CD4-positive, alpha-beta T cell treated with Interleukin-6 at 100 ng/mL for 8 hours (primary cell): Measurements from ENCODE around the gene SMIM11.
"Not testable (repeated sequence)": the region's sequence is repeated elsewhere in the genome, so short reads cannot be mapped to it uniquely, and the experiment has no call there.

Experiments
- DNase-seq: peaks from one replicate; pipeline ENCODE4 v3.0.0-alpha.2; 2020; ENCODE audit warnings: mixed read lengths, low spot score

SMIM11 gene

DNA sequence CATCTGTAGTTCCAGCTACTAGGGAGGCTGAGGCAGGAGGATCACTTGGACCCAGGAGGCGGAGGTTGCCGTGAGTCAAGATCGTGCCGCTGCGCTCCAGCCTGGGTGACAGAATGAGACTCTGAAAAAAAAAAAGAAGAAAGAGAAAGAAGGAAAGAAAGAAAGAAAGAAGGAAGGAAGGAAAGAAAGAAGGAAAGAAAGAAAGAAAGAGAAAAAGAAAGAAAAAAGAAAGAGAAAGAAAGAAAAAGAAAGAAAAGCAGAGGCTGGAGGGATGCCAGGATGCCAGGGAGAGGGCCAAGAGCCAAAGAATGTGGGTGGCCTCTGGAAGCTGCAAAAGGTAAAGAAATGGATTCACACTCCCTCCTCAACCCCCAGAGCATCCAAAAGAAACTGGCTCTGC lies 19.7 kb upstream of the SMIM11 start:
- DNase-seq = no peak

DNA sequence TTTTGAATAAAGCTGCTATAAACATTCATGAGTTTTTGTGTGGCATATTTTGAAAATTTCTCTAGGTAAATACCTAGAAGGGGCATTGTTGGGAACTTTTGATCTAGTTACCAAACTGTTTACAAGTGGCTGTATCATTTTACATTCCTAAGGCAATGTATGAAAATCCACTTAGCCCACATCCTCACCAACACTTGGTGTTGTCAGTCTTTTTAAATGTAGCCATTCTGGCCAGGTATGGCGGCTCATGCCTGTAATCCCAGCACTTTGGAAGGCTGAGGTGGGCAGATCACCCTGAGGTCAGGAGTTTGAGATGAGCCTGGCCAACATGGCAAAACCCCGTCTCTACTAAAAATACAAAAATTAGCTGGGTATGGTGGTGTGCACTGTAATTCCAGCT lies 17.4 kb upstream of the SMIM11 start:
- no peak for DNase-seq

DNA sequence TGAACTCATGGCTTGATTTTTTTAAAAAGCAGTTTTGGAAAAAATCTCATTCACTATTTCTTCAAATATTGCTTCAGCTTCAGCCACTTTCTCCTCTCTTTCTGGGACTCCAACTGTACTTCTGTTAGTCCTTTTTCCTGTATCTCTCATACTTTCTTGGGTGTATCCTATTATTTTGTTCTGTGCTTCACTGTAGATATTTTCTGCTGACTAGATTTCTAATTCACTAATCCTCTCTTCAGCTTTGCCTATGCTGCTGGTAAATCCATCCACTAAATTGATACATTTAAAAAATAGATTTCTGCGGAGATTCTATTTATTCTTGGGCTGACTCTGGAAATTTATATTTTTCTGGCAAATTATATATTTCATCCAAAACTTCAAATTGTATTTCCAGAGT lies 16.4 kb upstream of the SMIM11 start:
- DNase-seq = no peak

DNA sequence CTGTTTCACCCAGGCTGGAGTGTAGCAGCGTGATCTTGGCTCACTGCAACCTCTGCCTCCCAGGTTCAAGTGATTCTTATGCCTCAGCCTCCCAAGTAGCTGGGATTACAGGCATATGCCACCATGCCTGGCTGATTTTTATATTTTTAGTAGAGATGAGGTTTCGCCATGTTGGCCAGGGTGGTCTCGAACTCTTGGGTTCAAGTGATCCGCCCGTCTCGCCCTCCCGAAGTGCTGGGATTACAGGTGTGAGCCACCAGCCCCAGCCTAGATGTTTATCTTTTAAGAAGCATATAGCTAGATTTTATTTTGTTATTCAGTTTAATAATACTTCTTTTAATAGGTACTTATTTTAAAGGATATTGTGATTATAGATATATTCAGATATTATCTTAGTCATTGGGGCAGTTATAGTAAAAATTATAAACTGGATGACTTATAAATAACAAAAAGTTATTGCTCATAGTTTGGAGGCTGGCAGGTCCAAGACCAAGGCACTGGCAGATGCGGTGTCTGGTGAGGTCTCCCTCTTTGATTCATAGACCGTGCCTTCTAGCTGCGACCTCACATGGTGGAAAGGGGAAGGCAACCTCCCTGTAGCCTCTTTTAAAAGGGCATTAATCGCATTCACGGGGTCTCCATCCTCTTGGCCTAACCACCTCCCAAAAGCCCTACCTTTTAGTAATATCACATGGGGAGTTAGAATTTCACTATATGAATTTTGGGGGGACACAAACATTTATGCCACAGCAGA lies 14.6 kb upstream of the SMIM11 start:
- no peak for DNase-seq

DNA sequence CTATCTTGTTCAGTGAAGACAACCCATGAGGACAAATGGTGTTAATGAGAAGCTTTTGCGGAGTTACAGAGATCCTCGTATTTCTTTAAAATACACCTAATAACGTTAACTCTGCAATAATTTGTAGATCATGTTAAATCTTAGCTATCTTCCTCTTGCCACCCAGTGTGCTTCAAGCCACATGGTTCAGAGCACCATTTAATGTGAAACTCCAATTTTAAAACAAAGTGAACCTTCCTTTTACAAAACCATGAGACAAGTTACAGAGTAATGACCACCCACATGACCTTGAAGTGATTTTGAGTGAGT lies 13.2 kb upstream of the SMIM11 start:
- DNase-seq = no peak

DNA sequence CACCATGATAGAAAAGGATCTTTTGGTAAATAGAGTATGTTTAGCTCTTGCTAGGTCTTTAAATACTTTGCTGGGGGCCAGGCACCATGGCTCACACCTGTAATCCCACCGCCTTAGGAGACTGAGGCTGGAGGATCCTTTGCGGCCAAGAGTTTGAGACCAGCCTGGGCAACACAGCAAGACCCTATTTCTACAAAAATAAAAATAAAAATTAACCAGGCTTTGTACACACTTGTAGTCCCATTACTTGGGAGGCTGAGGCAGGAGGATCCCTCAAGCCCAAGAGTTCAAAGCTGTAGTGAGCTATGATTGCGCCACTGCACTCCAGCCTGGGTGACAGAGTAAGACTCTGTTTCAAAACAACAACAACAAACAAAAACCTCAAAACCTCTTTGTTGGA lies 12.6 kb upstream of the SMIM11 start:
- DNase-seq = no peak

DNA sequence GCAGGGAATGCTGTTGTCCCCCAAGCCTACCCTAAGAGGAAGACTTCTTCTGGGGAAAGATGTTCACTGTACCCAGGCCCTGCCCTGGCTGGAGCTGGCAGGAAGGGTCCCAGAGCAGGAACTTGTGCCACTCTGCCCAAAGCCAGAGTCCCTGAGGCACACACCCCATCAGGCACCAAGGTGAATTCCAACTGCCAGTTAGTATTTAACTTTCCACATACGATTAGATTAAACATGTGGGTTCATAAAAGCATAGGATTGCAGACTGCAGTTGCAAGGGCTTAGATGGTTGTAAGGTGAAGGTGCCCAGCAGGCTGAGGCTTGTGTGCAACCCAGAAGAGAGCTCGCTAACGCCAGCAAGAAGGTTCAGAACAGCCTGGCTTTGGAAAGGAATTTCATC lies 11.6 kb upstream of the SMIM11 start, which contains the start of gene KCNE2:
Gene KCNE2, plus strand, starts transcription at position 274 of the 400 bp plus-strand sequence. CDS start 6,473 bp downstream, outside the sequence.
- no peak for DNase-seq

DNA sequence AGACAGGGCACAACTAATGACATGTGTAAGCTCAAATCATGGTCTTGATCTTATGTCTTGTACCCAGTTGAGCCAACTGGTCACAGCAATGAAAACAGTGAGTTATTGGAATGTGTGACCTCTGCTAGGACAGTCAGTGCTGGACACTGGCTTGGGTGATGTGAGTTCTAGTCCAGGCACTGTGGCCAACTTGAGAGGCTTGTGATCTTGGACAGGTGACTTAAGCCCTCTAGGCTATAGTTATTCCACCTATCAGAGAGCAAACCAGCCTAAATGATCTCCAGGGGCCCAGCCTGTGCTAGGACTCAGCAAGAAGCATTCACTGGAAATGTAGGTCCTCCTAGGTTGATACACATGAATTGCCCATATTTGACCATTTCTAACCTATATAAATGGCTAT lies 10.4 kb upstream of the SMIM11 start:
- no peak for DNase-seq

DNA sequence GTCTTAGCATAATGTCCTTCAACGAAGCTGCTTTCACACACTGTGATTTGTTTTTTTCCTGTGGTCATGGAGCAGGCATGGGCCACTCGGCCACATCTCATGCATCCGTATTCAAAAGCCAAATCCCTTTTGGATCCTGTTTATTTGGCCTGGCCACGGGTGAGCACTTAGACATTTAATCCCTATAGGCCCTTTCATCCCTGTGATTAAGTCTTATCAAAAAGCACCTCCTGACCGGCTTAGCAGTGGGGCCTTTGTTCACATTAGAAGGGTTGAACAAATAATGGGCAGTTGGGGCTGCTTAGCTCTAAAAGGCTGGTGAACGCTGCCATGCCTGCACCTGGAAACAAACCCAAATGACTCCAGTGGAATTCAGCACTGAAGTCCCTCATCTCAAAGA lies 9.5 kb upstream of the SMIM11 start:
- DNase-seq = no peak

DNA sequence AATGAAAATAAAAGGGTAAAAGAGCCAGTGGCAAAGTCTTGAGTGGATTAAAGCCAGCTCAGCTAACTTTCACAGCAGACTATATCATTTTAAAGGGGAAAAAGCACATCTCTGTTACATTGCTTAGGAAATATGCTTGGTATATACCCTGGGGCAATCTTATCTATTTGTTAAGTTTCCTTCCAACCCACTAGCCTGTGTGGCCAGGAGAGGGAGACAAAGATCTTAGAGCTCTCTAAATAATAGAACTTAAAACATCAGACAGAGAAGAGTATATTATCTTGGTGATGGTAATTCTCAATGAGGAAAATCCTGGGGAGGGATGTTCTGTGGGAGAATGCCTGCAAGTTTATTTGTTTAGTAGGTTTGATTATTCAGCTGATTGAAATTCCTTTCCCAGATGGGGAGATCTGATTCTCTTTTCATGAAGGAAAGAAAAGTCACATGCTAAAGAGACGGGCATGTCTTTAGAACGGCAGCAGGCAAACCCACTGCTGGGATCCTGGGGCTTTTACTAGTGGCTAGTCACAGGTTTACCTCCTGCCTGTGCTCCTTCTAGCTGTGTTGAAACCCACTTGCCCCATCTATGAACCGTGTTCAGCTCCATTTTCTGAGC lies 7.9 kb upstream of the SMIM11 start:
- peak; percentile 33 for DNase-seq

DNA sequence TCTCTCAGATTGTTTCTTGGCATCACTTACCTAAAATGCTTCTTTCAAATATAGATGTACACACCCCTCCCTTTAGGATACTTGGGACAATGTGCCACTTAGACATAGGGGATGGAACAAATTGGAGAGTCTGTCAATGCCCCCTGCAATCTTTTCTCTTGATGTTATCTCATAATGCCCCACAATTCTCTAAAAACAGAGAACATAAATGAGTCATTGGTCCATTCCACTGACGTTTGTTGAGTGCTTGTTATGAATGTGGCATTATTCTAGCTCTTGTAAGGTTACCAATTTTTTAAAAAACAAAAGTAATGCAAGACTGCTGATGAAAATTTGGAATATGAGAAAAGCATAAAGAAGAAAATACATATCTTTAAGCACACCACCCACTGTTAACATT lies 5.6 kb upstream of the SMIM11 start:
- no peak for DNase-seq

DNA sequence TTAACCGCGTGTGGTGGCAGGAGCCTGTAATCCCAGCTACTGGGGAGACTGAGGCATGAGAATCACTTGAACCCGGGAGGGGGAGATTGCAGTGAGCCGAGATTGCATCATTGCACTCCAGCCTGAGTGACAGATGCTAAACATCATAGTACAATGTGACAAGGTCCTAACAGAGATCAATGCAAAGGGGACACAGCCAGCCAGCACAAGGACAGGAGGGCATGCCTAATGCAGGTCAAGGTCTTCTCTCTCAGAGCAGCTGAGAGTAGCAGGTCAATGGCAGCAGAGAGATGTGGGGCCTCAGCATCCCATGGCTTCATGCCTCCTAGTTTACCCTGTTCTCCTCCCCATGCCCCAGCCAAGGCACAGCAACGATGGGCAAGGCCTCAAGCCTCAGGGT lies 3.0 kb upstream of the SMIM11 start:
- no peak for DNase-seq

DNA sequence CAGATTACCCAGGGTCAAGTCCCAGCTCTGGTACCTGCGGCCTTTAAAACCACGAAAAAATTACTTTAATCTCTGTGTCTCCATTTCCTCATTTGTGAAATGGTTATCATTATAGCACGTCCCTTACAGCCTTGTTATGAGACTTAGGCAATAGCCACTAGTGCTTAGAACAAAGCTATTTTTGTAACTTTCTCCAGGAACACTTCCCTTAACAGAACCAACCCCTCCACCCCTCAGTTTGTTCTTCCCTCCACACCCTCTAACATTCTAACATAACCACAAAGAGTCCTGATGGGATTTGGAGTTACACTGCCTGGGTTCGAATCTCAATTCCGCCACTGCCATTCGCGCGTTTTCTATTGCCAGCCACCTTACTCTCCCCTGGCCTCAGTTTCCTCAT lies 845 bp upstream of the SMIM11 start:
- DNase-seq = not testable (repeated sequence)

DNA sequence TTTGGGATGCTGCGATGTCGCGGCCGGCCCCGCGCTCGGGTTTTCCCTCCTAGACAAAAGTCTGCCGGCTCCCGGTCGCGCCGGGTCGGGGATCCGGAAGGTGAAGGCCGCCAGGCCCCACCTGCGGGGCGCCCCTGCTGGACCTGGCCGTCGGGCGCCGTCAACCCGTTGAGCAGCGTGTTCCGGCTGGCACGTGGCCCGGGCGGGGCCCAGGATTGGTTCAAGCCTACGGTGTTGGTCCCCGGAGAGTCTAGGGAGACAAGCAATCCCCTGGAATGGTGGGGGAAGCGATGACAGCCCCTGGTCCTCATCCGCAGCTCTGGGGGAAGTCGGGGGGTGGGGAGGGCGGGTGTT lies 289 bp downstream of the SMIM11 start:
- DNase-seq = not testable (repeated sequence)

DNA sequence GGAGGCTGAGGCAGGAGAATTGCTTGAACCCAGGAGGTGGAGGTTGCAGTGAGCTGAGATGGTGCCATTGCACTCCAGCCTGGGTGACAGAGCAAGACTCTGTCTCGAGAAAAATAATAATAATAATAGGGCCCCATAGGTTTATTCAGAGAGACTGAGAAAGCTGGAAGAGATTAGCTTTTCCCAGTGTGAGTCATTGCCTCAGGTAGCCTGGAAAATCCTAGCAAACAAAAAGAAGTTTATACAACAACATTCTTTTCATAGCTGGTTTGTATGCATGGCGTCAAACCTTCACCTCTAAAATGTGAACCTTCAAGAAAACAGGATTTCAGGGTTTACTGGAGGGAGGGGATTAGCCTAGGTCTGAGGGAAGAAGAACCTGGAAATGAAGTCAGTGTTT lies 7.8 kb downstream of the SMIM11 start:
- DNase-seq = not testable (repeated sequence)

DNA sequence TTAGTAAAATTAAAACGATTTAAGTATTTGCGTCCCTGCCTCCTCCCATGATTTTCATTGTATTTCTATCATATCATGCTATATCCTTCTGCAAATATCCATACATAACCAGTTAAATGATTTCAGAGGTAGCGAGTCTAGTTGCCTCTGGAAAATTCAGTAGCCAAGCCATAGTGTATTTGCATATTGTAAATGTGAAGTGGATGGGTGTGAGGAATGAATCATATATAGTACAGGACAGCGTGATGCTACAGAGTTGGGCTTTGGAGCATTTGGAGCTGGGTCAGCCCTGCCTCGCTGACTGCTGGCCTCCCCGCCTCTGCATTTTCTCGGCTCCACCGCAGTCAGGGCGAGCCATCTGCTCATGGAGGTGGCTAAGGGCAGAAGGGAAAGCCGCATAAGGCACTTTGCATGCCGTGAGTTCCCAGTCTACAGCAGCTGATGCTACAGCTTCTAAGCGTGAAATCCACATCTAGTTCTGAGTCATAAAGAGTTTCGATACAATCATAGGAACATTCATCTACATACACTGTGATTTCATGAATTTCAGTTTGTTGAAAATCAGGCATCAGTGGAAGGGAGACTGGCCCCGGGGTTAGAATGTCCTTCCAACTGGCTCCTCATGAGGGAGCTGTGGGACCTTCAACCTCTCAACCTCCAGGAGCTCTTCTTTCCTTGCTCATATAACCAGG lies 8.6 kb downstream of the SMIM11 start:
- not testable (repeated sequence) for DNase-seq

DNA sequence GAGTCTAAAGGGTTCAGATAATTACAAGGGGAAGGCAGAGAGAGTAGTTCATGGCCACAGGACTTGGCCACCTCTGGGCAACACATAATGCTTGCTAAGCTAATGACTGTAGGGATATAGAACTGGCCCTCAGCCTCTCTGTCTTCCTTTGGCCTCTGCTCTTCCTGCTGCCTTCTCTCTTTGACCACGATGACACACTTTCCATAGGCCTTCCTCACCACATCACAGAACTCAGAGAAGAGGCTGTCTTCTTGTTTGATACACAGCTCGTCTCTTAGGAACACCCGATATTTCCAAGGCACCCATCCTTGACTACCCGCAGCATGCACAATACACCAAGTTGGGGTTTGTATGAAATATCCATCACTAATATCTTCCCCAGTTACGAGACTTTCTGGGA lies 25.2 kb downstream of the SMIM11 start:
- DNase-seq = not testable (repeated sequence)

DNA sequence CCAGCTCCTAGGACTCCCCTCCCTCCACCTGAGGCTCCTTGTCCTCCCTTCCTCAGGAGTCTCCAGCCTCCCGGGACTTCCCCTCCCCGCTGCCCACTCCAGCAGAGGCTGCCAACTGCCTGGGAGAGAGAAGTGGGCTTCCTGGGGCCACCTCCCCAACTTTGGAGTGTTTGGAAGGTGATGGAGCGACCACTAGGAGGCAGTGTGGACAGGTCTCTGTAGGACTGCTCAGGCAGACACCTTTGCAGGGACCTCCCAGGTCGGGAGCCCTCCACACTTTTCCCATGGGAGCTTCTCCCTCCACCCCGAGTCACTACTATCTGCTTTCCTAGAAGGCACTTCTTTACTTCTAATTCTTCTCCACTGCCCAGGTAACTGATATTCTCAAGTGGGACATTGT lies 29.4 kb downstream of the SMIM11 start:
- not testable (repeated sequence) for DNase-seq

DNA sequence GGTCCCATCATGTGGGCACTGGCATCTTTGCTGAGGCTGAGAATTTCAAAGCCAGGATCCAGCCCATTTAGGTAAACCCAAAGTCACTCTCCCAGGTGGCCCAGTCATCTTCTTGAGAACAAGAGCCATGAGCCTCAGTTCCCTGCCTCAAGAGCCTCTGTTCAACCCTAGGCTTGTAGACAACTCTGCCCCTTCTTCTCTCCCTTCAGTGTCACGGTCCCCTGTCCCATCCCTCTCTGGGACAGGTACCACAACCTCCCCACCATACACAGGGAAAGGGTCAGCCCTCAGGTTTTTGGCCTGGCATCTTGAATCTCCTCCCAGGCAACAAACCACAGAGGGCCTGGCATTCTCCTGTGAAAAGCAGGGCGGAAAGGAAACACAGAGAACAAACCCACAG lies 30.4 kb downstream of the SMIM11 start:
- DNase-seq = not testable (repeated sequence)

DNA sequence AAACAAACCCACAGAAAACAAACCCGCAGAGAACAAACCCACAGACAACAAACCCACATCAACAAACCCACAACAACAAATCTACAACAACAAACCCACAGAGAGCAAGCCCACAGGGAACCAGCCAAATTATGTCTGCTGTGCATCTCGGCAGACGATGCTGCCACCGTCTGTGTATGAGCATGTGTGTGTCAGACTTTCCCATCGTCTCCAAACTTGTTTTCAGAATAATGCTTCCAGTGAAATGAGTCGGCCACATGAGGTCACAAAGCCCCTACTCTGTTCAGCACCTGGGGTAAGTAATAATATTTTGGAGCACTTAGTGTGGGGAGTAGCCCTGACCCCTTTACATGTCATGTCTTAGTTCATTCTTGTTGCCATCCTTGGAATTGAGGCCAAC lies 30.8 kb downstream of the SMIM11 start:
- not testable (repeated sequence) for DNase-seq

DNA sequence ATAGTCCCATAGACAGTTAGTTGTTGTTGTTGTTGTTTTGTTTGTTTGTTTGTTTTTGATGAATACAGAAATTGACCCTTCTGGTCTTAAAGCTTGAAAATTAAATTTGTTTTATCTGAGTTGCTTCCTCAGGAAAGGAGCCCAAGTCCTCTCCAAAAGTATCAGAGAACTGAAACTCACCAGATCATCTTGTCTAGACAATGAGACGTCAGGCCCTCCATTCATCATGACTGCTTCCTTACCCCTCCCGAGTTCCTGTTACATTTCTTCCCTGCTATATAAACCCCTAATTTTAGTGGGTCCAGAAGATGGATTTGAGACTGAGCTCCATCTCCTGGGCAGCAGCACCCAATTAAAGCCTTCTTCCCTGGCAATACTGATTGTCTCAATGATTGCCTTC lies 31.4 kb downstream of the SMIM11 start:
- DNase-seq = not testable (repeated sequence)

DNA sequence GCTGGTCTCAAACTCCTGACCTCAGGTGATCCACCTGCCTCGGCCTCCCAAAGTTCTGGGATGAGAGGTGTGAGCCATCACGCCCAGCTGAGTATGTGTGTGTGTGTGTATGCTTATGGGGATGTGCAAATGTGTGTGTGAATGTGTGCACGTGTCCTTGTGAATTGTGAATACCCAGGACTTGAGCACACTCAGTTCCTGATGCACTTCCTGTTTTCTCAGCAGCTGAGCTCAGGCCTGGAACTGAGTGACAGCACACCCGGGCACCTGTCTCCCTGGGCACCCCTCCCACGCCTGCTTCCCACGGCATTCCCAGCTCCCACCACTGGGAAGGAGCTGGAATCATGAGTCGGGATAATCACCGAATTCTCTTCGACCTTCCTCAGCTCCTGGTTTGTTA lies 32.0 kb downstream of the SMIM11 start:
- DNase-seq = not testable (repeated sequence)

DNA sequence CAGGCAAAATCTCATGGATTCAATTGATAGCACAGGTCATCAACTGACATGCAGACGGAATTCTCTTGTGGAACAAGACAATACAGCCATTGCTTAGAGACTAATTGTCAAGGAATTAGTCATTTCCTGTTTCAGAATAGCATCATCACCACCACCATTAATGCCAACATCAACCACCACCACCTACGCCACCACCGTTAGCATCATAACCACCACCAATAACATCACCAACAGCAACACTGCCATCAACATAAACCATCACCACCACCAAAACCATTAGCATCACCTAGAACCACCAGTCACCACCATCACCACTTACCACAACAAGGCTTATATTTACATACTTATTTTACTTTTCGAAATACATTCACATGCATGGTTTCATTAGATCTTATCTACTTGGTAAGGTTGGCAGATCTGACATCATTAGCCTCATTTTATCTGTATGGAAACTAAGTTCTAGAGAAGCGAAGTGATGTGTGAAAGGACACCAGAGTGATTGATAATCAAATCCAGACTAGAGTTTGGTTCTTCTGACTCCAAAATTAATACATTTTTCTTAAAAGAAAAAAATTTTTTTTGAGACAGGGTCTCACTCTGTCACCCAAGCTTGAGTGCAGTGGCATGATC lies 42.3 kb downstream of the SMIM11 start:
- DNase-seq = not testable (repeated sequence)
